GM19043 (cell line): Measurements from ENCODE around the gene SPAG6.

Source experiments
- ATAC-seq: cut with Tn5 transposase; IDR thresholded peaks from one replicate; pipeline ENCODE4 v1.9.1; 2021; ENCODE audit warnings: low read depth; ENCODE audit not compliant: unreplicated experiment

SPAG6 gene

GRCh38 chr10:22427890-22428571, 82.7 kb downstream of the SPAG6 start:
- no peak for ATAC-seq

DNA sequence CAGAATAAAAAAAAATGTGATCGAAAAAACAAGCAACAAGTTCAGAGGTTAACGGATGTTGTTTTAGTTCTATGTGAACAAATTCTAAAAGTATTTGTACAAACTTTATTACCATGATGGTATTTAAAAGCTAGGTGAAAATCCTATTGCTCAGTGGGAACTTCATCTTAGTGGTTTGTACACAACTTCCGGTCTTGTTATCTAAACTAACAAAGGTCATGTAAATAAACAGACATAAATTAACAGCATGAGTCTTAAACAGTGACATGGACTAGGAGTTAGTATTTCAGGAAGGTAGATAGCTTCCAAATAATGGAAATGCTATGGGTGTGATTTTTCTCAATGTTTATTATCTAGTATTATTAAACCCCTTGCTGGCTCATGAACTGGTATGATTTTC, 83.8 kb downstream of the SPAG6 start:
- ATAC-seq, result no peak

DNA sequence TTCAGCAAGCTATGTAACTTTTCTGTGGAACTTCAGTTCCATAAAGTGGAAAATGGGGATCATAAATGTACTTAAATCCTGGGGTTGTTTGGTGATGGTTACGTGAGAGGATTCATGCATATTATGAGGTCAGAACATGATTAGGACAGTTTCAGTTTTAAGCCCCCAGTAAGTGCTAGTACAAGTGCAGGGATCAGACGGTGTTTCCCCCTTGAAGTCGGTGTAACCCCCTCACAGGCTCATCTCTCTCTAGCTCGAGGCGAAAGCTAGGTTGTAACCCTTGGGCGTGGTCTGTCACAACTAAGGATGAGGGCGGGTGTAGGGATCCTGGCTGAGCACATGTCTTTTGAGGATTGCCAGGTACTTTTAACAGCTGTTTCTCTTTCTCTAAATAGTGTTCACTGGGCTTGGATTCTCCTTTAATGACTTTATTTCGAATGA, 84.7 kb downstream of the SPAG6 start:
- no peak for ATAC-seq

DNA sequence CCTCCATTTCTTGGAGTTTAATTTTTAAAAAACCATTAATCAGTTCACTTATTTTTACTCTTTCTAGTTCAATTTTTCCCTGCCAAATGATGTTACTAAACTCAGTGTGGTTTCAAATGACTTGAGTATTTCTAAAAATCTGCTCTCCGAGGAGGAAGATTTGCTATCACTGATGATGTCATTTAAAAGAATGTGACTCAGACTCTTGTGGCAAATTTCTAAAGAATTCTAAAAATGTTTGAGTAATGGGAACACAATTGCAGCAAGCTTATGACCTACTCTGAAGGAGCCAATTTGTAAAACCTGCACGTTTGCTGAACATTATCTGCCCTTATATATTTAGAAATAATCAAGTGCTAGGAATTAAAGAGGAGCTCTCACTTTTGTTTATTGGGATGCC, 88.6 kb downstream of the SPAG6 start:
- ATAC-seq, result no peak

DNA sequence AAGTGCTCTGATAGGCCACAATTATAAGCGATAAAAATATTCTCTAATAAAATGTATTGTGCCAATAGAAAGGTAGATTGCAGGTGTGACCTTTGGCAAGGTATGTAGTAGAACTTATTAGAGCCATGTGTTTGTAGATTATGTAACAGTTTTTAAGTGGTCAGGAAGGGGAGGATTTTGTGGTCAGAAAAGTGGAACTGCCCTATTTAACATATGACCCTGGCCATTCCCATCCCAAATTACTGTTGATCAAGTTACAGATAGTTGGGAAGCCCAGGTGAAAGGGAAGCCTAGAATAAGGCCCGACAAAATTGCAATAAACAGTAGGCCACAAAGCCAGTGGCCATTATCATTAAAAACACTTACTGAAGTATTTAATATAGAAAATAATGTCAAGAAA, 89.2 kb downstream of the SPAG6 start:
- ATAC-seq, result no peak

- ATAC-seq, result no peak
These were observed 90.4 kb downstream of the SPAG6 start for GRCh38 chr10:22435650-22436049.

- ATAC-seq, result peak; percentile 28
These were observed 91.2 kb downstream of the SPAG6 start for GRCh38 chr10:22436526-22436892.

GRCh38 chr10:22436893-22437619, 91.8 kb downstream of the SPAG6 start:
- ATAC-seq, result peak; percentile 73

- ATAC-seq, result peak; percentile 4
These were observed 92.6 kb downstream of the SPAG6 start for GRCh38 chr10:22437620-22438588.

- ATAC-seq, result no peak
These were observed 93.4 kb downstream of the SPAG6 start for GRCh38 chr10:22438711-22439110.

DNA sequence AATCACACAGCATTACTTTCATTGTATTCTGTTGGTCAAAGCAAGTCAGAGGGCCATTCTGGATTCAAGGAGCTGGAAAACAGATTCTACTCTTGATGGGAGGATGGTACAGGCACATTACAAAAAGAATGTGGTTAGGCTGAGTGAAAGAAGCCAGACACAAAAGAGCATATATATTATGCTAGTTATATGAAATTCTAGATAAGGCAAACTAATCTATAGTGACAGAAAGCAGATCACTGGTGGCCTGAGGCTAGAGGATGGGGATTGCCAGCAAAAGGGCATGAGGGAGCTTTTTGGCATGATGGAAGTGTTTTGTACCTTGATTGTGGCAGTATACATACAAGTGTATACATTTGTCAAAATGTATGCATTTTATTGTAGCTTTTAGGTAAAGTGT, 96.8 kb downstream of the SPAG6 start:
- ATAC-seq, result no peak

GRCh38 chr10:22442468-22442867, 97.2 kb downstream of the SPAG6 start:
- no peak for ATAC-seq

- no peak for ATAC-seq
These were observed 98.0 kb downstream of the SPAG6 start for GRCh38 chr10:22443175-22443901.

DNA sequence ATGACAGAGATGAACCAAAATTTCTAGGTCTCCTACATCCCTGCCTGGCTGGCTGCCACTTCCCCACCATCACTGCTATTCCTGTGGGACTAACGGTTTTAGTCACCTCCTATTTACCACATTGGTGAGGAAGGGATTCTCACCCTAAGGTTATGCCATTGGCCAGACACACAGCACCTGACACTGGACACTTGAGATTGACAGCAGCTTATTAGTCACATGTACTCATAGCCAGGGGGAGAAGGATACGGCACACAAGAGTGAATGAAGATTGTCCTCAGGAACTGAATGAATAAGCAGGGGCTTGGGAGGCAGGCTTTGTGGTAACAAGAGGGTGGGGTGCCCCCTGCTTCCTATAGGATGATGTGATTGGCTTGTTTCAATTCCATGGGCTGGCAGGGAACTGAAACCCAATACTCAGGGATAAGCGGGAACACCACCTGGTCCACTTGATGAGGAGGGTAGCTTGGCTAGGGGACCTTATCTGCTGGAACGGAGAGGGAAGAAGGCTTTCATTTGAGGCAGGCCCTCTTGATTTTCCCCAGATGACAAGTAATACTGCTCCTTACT, 99.0 kb downstream of the SPAG6 start:
- ATAC-seq, result no peak

- ATAC-seq, result no peak
These were observed 100.2 kb downstream of the SPAG6 start for GRCh38 chr10:22445495-22445894.

- no peak for ATAC-seq
These were observed 101.8 kb downstream of the SPAG6 start for GRCh38 chr10:22447068-22447467.

GRCh38 chr10:22451346-22451745, 106.0 kb downstream of the SPAG6 start:
- no peak for ATAC-seq

DNA sequence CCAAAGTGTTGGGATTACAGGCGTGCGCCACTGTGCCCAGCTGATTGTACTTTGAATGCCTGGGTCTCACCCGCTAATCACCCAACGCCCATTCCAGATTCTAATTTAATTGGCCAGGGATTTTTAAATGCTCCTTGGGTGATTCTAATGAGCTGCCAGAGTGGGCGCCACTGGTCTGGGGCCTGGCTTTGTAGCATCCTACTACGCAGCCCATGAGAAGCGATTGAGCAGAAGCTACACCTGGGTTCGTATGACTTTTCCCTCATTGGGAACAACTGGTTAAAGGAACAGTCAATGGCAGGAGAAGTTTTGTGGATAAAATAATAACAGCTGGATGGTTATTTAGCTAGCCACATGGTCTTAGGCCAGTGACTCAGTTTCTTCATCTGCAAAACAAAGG, 108.0 kb downstream of the SPAG6 start:
- ATAC-seq, result no peak

- no peak for ATAC-seq
These were observed 108.8 kb downstream of the SPAG6 start for GRCh38 chr10:22453948-22454591.

- ATAC-seq, result no peak
These were observed 109.3 kb downstream of the SPAG6 start for GRCh38 chr10:22454634-22455033.
